Activated T-helper 1 cell treated with anti-CD3 and anti-CD28 coated beads, Interleukin-2, amount 50 U/mL, for 16 hours (primary cell): ENCODE results near the gene THAP7.

Experiments used
- DNase-seq, 2 donors: peaks; one replicate each; pipeline ENCODE4 v3.0.0-alpha.2; 2020; ENCODE audit warnings: low read depth in 1 of 2, low spot score in 1 of 2

THAP7 gene

DNA sequence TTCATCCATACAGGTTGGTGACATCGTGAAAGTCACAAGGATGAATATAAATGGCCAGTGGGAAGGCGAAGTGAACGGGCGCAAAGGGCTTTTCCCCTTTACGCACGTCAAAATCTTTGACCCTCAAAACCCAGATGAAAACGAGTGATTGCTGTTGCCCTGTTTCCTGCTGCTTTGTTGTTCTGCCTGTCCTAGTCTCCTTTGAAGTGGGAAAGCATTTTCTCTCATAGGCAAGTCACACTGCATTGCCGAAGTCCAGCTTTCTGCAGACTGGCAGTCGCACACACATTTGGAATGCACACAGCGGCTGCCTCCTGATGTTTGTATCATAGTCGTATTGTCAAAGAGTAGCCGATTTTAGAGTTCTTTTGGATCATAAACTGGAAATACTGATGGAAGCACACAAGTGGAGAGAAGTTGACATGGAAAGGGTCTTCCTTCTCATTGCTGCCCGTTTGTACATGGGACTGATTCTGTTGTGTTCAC is 52.2 kb downstream of the THAP7 start:
- DNase-seq: no peak
